Activated gamma-delta T cell treated with Interleukin-2 at 50 U/mL for 16 hours (primary cell): ENCODE data around the gene TADA2B.

Experiments
- DNase-seq: peaks from one replicate; pipeline ENCODE4 v3.0.0-alpha.2; 2020

The TADA2B gene

GRCh38 chr4:7018281-7018680 lies 24.9 kb upstream of the TADA2B start:
- no peak for DNase-seq

- DNase-seq: no peak
Measured at GRCh38 chr4:7019367-7019766, 23.8 kb upstream of the TADA2B start.

- DNase-seq: no peak
Measured at GRCh38 chr4:7020290-7020689, 22.9 kb upstream of the TADA2B start.

DNA sequence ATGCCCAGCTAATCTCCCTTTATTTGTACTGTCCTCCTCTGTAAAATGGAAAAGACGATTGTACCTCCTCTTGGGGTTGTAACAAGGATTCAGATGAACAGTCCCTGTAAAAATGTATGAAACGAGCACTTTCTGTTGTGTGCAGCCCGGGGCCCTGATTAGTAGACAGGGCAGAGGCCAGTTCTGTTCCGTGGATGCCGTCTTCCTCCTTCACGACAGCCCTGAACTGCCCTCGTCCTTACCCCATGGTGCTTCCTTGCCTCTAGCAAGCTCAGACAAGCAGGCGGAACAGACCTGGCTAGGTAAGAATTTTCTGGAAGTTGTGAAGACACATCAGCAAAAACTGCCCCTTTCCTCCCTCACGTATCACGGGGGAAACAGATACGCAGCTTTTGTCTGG lies 22.3 kb upstream of the TADA2B start:
- DNase-seq: no peak

GRCh38 chr4:7021355-7021754 lies 21.8 kb upstream of the TADA2B start:
- DNase-seq: no peak

- DNase-seq: no peak
Measured at GRCh38 chr4:7021930-7022664, 21.1 kb upstream of the TADA2B start.

- DNase-seq: no peak
Measured at GRCh38 chr4:7023486-7023885, 19.7 kb upstream of the TADA2B start.

DNA sequence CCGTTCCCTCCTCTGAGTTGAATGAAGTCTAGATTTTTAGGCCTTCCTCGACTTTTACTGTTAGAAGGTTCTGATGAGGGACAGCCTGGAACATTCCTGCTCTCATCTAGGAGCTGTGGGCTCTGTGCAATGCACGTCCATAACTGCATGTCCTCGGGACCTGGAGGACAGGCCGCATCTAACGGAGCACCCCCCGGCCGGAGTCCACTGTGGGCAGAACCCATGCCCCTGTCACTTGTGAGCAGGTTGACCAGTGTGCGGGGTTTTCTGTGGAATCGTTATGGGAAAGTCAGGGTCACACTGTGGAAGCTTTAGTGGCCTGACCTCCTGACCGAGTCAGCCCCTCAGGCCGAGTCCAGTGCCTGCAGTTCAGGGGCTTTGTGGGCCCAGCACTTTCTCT lies 19.3 kb upstream of the TADA2B start:
- DNase-seq: no peak

DNA sequence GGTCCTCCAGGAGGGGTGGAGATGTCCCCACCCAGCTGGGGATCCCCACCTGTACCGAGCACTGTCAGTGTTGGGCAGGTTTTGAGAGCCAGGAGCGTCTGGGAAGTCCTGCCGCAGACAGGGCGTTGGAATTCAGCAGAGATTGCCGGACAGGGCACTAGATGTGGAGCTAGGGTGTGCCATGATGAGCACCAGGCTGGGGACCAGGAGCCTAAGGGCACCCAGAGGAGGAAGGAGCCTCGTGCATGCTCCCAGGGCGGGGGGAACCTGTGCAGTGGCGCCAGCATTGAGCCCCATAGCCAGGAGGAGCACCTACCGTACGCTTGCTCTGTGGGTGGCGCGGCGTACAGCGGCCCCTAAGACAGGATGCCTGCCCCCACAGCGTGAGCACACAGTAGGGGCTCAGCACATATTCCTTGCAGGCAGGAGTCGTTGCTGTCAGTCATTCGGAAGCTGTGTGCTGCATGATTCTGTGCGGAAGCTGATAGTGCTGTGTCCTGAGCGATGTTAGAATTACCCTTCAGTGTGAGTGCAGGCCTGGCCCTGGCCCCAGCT lies 18.8 kb upstream of the TADA2B start:
- no peak for DNase-seq

DNA sequence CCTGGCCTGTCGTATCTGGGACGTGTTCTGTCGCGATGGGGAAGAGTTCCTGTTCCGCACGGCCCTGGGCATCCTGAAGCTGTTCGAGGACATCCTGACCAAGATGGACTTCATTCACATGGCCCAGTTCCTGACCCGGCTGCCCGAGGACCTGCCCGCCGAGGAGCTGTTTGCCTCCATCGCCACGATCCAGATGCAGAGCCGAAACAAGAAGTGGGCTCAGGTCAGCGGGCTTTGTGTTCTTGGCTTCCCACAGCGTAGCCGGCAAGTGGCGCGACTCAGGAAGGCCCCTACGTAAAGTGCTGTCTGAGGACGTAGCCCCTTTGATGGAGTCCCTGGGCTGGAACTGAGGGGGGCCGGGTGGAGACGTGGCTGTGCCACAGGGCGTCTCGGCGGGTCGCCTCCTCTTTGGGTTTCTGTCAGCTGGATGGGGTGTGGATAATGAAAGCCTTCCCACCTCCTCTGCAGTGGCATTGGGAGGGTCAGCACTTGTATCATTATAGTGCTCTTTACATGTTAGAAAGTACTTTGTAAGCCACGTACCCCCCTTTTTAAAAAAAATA lies 18.1 kb upstream of the TADA2B start:
- no peak for DNase-seq

- no peak for DNase-seq
Measured at GRCh38 chr4:7026107-7026506, 17.1 kb upstream of the TADA2B start.

DNA sequence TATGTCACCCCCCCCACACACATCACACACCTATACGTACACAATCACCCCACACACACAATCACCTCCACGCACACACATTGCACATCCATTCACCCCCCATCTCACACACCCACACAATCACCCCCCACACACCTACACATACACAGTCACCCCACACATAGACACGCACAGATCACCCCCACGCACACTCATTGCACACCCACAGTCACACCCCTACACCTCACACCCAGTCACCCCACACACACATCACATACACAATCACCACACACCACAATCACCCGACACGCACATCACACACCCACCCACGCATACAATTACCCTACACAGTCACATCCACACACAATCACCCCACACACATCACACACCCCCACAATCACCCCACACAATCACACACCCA lies 15.9 kb upstream of the TADA2B start:
- DNase-seq: no peak

GRCh38 chr4:7027913-7028312 lies 15.3 kb upstream of the TADA2B start:
- no peak for DNase-seq

- DNase-seq: no peak
Measured at GRCh38 chr4:7029212-7029611, 14.0 kb upstream of the TADA2B start.

GRCh38 chr4:7029921-7030320 lies 13.3 kb upstream of the TADA2B start:
- DNase-seq: no peak

DNA sequence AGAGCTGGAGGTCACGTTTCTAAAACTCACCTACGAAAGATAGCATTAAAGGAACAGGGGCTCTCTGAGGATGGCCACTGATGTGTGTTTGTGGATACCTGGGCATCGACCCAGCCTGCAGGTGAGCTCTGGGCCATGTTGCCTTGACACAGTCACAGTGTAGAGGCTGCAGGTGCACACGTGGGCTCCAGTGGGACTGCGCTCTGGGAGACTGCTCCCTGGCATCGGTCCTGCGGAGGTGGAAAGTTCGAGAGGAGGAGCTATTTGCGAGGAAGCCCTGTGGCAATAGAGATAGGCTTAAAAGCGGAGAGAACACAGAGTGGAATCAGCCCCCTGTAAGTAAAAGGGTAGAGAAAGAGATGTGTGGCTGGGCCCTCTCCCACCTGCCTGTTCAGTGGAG lies 12.3 kb upstream of the TADA2B start:
- DNase-seq: no peak

- DNase-seq: no peak
Measured at GRCh38 chr4:7031558-7032449, 11.4 kb upstream of the TADA2B start.

- DNase-seq: no peak
Measured at GRCh38 chr4:7032596-7032995, 10.6 kb upstream of the TADA2B start.

- DNase-seq: no peak
Measured at GRCh38 chr4:7034262-7035081, 8.7 kb upstream of the TADA2B start.

DNA sequence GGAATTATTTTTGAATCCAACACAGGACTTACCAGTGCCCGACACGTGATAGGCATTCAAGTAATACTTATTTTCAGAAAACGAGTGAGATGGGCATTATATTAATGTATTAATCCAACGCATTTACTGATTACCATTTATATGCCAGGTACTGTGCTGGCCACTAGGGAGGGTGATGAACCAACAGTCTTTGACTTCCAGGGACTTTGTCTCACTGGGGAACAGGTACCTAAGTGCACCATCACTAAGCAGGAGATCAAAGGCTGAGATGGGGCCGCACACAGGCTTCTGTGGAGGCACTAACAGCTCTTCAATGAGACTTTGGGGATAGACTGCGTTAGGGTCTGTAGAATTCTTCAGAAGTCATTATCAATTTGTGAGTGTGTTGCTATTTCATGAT lies 5.7 kb upstream of the TADA2B start:
- DNase-seq: no peak

DNA sequence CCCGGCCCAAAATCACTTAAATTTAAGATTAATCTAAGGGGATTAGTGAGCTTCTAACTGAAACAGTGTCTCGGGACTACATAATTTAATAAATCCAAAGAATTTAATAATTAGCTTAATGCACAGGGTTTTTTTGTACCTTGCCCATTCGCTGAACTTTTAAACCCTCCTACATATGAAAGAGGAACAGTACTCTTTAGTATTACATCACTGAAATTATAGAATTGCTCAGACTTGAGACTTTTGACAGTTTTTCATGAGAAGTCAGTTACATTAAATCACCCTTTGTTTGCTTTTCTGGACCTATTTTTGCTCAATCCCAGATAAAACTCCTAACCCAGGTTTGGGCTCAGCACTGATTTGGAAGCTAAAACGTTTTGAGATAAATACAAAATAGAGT lies 2.4 kb upstream of the TADA2B start:
- DNase-seq: no peak

GRCh38 chr4:7041246-7041645 lies 1.9 kb upstream of the TADA2B start:
- DNase-seq: no peak
